GM23338 (cell line): ENCODE measurements around the gene CYBC1. TPM values are rescaled to one million over a fixed set of nuclear protein-coding genes. Genes with fewer than 3 reads are reported as not detected.

ENCODE experiments used
- ATAC-seq: fragments of 200-7000 bp; cut with Tn5 transposase; 3 replicates; pipeline ENCODE4 v1.9.1; 2020
- DNase-seq: peaks from one replicate; pipeline ENCODE4 v3.0.0-alpha.2; 2015; ENCODE audit warnings: low spot score
- H2AFZ ChIP-seq: fragments of 200-600 bp; sonication (generic); 2 replicates; pipeline ENCODE4 v1.8.0; 2016; ENCODE audit warnings: antibody characterized with exemption, mild to moderate bottlenecking, moderate library complexity
- H3F3A ChIP-seq: fragments of 200-600 bp; sonication (generic); replicated peaks from 2 replicates; pipeline ENCODE4 v1.8.0; 2017; ENCODE audit warnings: antibody characterized with exemption, mixed run types, low read depth
- H3K27ac ChIP-seq: fragments of 200-600 bp; sonication (generic); 2 replicates; pipeline ENCODE4 v1.6.1; 2016; ENCODE audit warnings: low read depth
- H3K27me3 ChIP-seq: fragments of 200-600 bp; sonication (generic); 2 replicates; pipeline ENCODE4 v1.8.0; 2016; ENCODE audit warnings: mild to moderate bottlenecking, mixed run types, moderate library complexity; ENCODE audit not compliant: insufficient read depth
- H3K36me3 ChIP-seq: fragments of 200-600 bp; sonication (generic); 2 replicates; pipeline ENCODE4 v1.8.0; 2016; ENCODE audit warnings: mild to moderate bottlenecking; ENCODE audit not compliant: insufficient read depth
- H3K4me1 ChIP-seq: fragments of 200-600 bp; sonication (generic); 2 replicates; pipeline ENCODE4 v1.8.0; 2016; ENCODE audit warnings: mild to moderate bottlenecking, moderate library complexity; ENCODE audit not compliant: insufficient read depth
- H3K4me2 ChIP-seq: fragments of 200-600 bp; sonication (generic); 2 replicates; pipeline ENCODE4 v1.7.1; 2017; ENCODE audit warnings: mixed run types
- H3K4me3 ChIP-seq: fragments of 200-600 bp; sonication (generic); 2 replicates; pipeline ENCODE4 v1.6.1; 2016; ENCODE audit warnings: mixed run types
- H3K79me2 ChIP-seq: fragments of 200-600 bp; sonication (generic); replicated peaks from 2 replicates; pipeline ENCODE4 v1.8.0; 2017; ENCODE audit warnings: mild to moderate bottlenecking; ENCODE audit not compliant: insufficient read depth
- H3K9me2 ChIP-seq: fragments of 200-600 bp; sonication (generic); 2 replicates; pipeline ENCODE4 v1.8.0; 2017; ENCODE audit not compliant: insufficient read depth
- H4K20me1 ChIP-seq: fragments of 200-600 bp; sonication (generic); replicated peaks from 2 replicates; pipeline ENCODE4 v1.8.0; 2017; ENCODE audit warnings: mild to moderate bottlenecking; ENCODE audit not compliant: insufficient read depth
- H3K27ac Mint-ChIP-seq: 2 replicates; pipeline ENCODE4 v1.8.0; 2020; ENCODE audit warnings: inconsistent platforms, mild to moderate bottlenecking, moderate library complexity, mixed read lengths
- H3K27me3 Mint-ChIP-seq: 3 replicates; pipeline ENCODE4 v1.8.0; 2022; ENCODE audit warnings: low read depth, mild to moderate bottlenecking, moderate library complexity, mixed read lengths, inconsistent platforms; ENCODE audit not compliant: insufficient read depth, poor library complexity
- H3K36me3 Mint-ChIP-seq: 3 replicates; pipeline ENCODE4 v1.8.0; 2021; ENCODE audit warnings: low read depth, mild to moderate bottlenecking, inconsistent platforms, moderate library complexity, mixed read lengths
- H3K4me1 Mint-ChIP-seq: 3 replicates; pipeline ENCODE4 v1.8.0; 2020; ENCODE audit warnings: mild to moderate bottlenecking, inconsistent platforms, mixed read lengths
- H3K4me3 Mint-ChIP-seq: 3 replicates; pipeline ENCODE4 v1.8.0; 2021; ENCODE audit warnings: moderate library complexity, mild to moderate bottlenecking, inconsistent platforms, mixed read lengths
- H3K9me3 Mint-ChIP-seq: 3 replicates; pipeline ENCODE4 v1.8.0; 2020; ENCODE audit warnings: moderate library complexity, mild to moderate bottlenecking, inconsistent platforms, mixed read lengths
- CREB1 ChIP-seq: fragments of 250-450 bp; sonication (Bioruptor Pico); IDR thresholded peaks from 2 replicates; pipeline ENCODE4 v1.5.0; 2020; ENCODE audit warnings: low read depth, mild to moderate bottlenecking, moderate library complexity
- CTCF ChIP-seq, 2 experiments: fragments of 200-600 bp in 1 of 2; sonication (generic) in 1 of 2; conservative IDR thresholded peaks; 2 replicates each; pipeline versions ENCODE4 v1.5.1 to v1.6.1; 2016 to 2017; ENCODE audit warnings: antibody characterized with exemption in 2 of 2, low read depth in 2 of 2, mild to moderate bottlenecking in 2 of 2, moderate library complexity in 1 of 2
- ETS1 ChIP-seq: IDR thresholded peaks from 2 replicates; pipeline ENCODE4 v1.6.1; 2016; ENCODE audit warnings: antibody characterized with exemption
- EZH2 ChIP-seq: fragments of 200-600 bp; sonication (generic); IDR thresholded peaks from one replicate; pipeline ENCODE4 v1.8.0; 2017; ENCODE audit warnings: antibody characterized with exemption, mild to moderate bottlenecking, low read depth; ENCODE audit not compliant: unreplicated experiment
- EZH2phosphoT487 ChIP-seq: fragments of 200-600 bp; sonication (generic); IDR thresholded peaks from one replicate; pipeline ENCODE4 v1.8.1; 2018; ENCODE audit warnings: antibody characterized with exemption; ENCODE audit not compliant: unreplicated experiment
- NANOG ChIP-seq: IDR thresholded peaks from 2 replicates; pipeline ENCODE4 v1.6.1; 2016; ENCODE audit warnings: antibody characterized with exemption, borderline replicate concordance
- POLR2AphosphoS5 ChIP-seq: IDR thresholded peaks from 2 replicates; pipeline ENCODE4 v1.6.1; 2016; ENCODE audit warnings: antibody characterized with exemption, low read depth
- REST ChIP-seq: IDR thresholded peaks from one replicate; pipeline ENCODE4 v1.6.1; 2018; ENCODE audit warnings: antibody characterized with exemption; ENCODE audit not compliant: unreplicated experiment
- STAT1 ChIP-seq: IDR thresholded peaks from one replicate; pipeline ENCODE4 v1.6.1; 2016; ENCODE audit warnings: antibody characterized with exemption; ENCODE audit not compliant: unreplicated experiment
- ZNF114 ChIP-seq: fragments of 250-450 bp; sonication (Bioruptor Pico); IDR thresholded peaks from 2 replicates; pipeline ENCODE4 v1.5.0; 2020; ENCODE audit warnings: mild to moderate bottlenecking, moderate library complexity
- ZNF331 ChIP-seq: fragments of 250-450 bp; sonication (Bioruptor Pico); IDR thresholded peaks from 2 replicates; pipeline ENCODE4 v1.5.0; 2020; ENCODE audit warnings: low read depth, mild to moderate bottlenecking, moderate library complexity
- ZNF462 ChIP-seq: fragments of 250-450 bp; sonication (Bioruptor Pico); IDR thresholded peaks from 2 replicates; pipeline ENCODE4 v1.5.0; 2020; ENCODE audit warnings: mild to moderate bottlenecking, moderate library complexity
- polyA plus RNA-seq: library from polyadenylated mRNA; unstranded; fragments of >200 nt; fragmentation: Nextera tagmentation; extraction: Ambion mirVana; gene quantifications from 2 replicates; pipeline ENCODE4 v1.2.1, GENCODE V29; 2016
- total RNA-seq: library from RNA; depleted of rRNA; stranded (reverse); fragments of >200 nt; shearing (Covaris generic); gene quantifications from 2 replicates; pipeline ENCODE4 v1.2.3, GENCODE V29; 2014

Gene CYBC1
- total and polyA plus RNA-seq, 2 experiments from 2014 or later, result 24.7 to 72.4 TPM

DNA sequence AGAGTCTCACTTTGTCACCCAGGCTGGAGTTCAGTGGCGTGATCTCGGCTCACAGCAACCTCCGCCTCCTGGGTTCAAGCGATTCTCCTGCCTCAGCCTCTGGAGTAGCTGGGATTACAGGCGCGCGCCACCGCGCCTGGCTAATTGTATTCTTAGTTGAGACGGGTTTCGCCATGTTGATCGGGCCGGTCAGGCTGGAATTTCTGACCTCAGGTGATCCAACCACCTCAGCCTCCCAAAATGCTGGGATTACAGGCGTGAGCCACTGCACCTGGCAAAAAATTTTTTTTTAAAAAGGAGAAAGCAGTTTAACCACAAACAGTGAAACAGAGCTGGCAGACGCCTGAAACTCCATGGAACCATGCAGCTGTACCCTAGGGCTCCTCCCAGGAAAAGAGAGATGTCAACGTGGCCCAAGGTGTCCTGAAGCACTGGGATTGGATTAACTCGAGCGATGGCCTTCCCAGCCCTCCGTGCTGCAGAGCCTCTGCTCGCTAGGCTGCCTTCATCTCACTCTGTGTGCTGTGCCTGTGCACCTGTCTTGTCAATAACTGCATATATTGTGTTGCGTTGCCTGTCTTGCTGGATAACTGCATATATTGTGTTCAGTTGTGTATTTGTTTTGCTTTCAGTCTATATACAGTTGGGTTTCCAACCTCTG is 39.4 kb upstream of the CYBC1 start (continued):
- no peak for TF ChIP-seq EZH2
- TF ChIP-seq CREB1 (CRISPR knock-in tag), result no peak

GRCh38 chr17:82489117-82489516 is 38.6 kb upstream of the CYBC1 start:
- Histone ChIP-seq H3K4me2 (no peak overlapping the region), H4K20me1 (no peaks in the 10 kb centered on the region), H3K9me2 (no peaks in the 10 kb centered on the region), H3K27ac (no peak overlapping the region), H3K4me3 (no peak overlapping the region), H3K4me1 (peaks cover 6% of the 10 kb centered on the region; the same call in 1 of the 2 replicates), H3K79me2 (no peaks in the 10 kb centered on the region), H3K27me3 (no peaks in the 10 kb centered on the region), H3F3A (peaks cover 5% of the 10 kb centered on the region; the same call in 1 of the 2 replicates), H2AFZ (no peak overlapping the region), H3K36me3 (no peaks in the 10 kb centered on the region)
- DNase-seq, result no peak
- no peak; the same call in 2 of the 3 replicates for ATAC-seq
- H3K4me3 Mint-ChIP-seq, result no peak overlapping the region
- no peak overlapping the region for H3K27ac Mint-ChIP-seq
- no peaks in the 10 kb centered on the region; the same call in 2 of the 3 replicates for H3K9me3 Mint-ChIP-seq
- peaks cover 14% of the 10 kb centered on the region for H3K27me3 Mint-ChIP-seq
- peaks cover 32% of the 10 kb centered on the region for H3K36me3 Mint-ChIP-seq
- H3K4me1 Mint-ChIP-seq, result peaks cover 4% of the 10 kb centered on the region; the same call in 2 of the 3 replicates
- TF ChIP-seq ETS1, result no peak
- TF ChIP-seq ZNF331 (CRISPR knock-in tag), result no peak
- TF ChIP-seq POLR2AphosphoS5, result no peak
- TF ChIP-seq NANOG, result no peak
- TF ChIP-seq ZNF462, result no peak
- TF ChIP-seq STAT1, result no peak
- TF ChIP-seq CREB1 (CRISPR knock-in tag), result no peak
- TF ChIP-seq EZH2phosphoT487, result no peak
- TF ChIP-seq REST, result no peak
- TF ChIP-seq EZH2, result no peak
- no peak for TF ChIP-seq CTCF (conservative IDR thresholded peaks at IDR 0.05; ENCODE audit: low read depth in 2 of 2)
- TF ChIP-seq ZNF114 (CRISPR knock-in tag), result no peak
